AG10803 (cell line): ENCODE data around the gene PTBP3.
A peak's percentile ranks its signal among the peaks of the same experiment; 100 is the strongest.
"Not testable (repeated sequence)": the region's sequence is repeated elsewhere in the genome, so short reads cannot be mapped to it uniquely, and the experiment has no call there.

Experiments used
- DNase-seq: peaks from one replicate; pipeline ENCODE4 v3.0.0; 2010; ENCODE audit warnings: low read depth
- H3K4me3 ChIP-seq: 2 replicates; pipeline ENCODE4 v1.5.1; 2011; ENCODE audit warnings: mild to moderate bottlenecking, low read length, control low read depth
- CTCF ChIP-seq: conservative IDR thresholded peaks from 2 replicates; pipeline ENCODE4 v1.5.1; 2011; ENCODE audit warnings: mild to moderate bottlenecking, low read length, control low read depth, inconsistent platforms

The PTBP3 gene

GRCh38 chr9:112367465-112367864, 34.0 kb upstream of the PTBP3 start:
- no peak for TF ChIP-seq CTCF
- DNase-seq: no peak
- no peak overlapping the region for H3K4me3 ChIP-seq

GRCh38 chr9:112366591-112366990, 33.2 kb upstream of the PTBP3 start:
- DNase-seq: no peak
- 0 out of 2 replicates have a peak, but pooled peaks have one; percentile 7 for TF ChIP-seq CTCF
- H3K4me3 ChIP-seq: no peak overlapping the region

- DNase-seq: not testable (repeated sequence)
Measured at GRCh38 chr9:112365257-112365656, 31.8 kb upstream of the PTBP3 start.

DNA sequence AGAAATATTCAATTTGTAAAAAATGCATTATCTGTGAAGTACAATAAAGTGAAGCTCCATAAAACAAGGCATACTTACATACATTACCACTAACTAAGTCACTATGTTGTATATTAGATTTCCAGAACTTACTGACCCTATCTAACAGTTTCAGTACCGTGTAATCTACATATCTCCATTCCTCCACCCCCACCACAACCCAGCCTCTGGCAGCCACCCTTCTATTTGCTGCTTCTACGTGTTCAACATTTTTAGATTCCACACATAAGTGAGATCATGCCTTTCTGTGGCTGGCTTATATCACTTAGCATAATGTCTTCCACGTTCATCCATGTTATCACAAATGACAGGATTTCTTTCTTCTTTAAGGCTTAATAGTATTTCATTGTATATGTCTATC, 31.3 kb upstream of the PTBP3 start:
- no peak overlapping the region for H3K4me3 ChIP-seq
- DNase-seq: no peak
- no peak for TF ChIP-seq CTCF

More at GRCh38 chr9:112365257-112365656, 31.8 kb upstream of the PTBP3 start:
- not testable (repeated sequence) for H3K4me3 ChIP-seq

GRCh38 chr9:112361601-112362000, 28.2 kb upstream of the PTBP3 start:
- no peak overlapping the region for H3K4me3 ChIP-seq
- peak; percentile 49 for DNase-seq
- TF ChIP-seq CTCF: peak; percentile 56

GRCh38 chr9:112360047-112360804, 26.8 kb upstream of the PTBP3 start:
- TF ChIP-seq CTCF: no peak
- no peak overlapping the region for H3K4me3 ChIP-seq
- peak; percentile 51 for DNase-seq

DNA sequence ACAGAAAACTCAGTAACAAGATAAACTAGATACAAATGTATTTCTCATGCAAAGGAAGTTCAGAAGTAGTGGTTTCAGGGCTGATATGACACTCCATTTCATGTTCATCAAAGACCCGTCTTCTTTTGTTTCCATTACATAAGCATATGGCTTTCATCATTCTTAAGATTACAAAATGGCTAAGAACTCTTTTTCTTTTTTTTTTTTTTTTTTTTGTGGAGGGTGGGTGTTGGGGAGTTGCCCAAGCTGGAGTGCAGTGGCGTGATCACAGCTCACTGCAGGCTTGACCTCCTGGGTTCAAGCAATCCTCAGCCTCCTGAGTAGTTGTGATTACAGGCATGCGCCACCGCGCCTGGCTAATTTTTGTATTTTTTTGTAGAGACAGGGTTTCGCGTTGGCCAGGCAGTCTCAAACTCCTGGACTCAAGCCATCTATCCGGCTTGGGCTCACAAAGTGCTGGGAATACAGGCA, 22.0 kb upstream of the PTBP3 start:
- no peak for DNase-seq
- no peak for TF ChIP-seq CTCF
- no peak overlapping the region for H3K4me3 ChIP-seq
